Activated T-cell treated with anti-CD3 and anti-CD28 coated beads, Interleukin-2, amount 50 U/mL, for 4 hours (primary cell): ENCODE data around the gene BAG5. TPM values are rescaled to one million over a fixed set of nuclear protein-coding genes. Genes with fewer than 3 reads are reported as not detected.
A peak's percentile ranks its signal among the peaks of the same experiment; 100 is the strongest.

ENCODE experiments used
- ATAC-seq, 2 donors: fragments of 200-7000 bp; cut with Tn5 transposase; one replicate each; pipeline ENCODE4 v1.10.0; 2021
- DNase-seq: peaks from one replicate; pipeline ENCODE4 v3.0.0-alpha.2; 2020
- H3K27me3 Mint-ChIP-seq: one replicate; pipeline ENCODE4 v1.8.0; 2021; ENCODE audit warnings: low read depth, mixed read lengths
- H3K36me3 Mint-ChIP-seq: one replicate; pipeline ENCODE4 v1.8.0; 2022; ENCODE audit warnings: mixed read lengths; ENCODE audit not compliant: insufficient read depth
- H3K4me1 Mint-ChIP-seq: one replicate; pipeline ENCODE4 v1.8.0; 2021; ENCODE audit warnings: low read depth, mixed read lengths
- H3K4me3 Mint-ChIP-seq: one replicate; pipeline ENCODE4 v1.8.0; 2021; ENCODE audit warnings: mild to moderate bottlenecking, moderate library complexity, mixed read lengths
- H3K9me3 Mint-ChIP-seq: one replicate; pipeline ENCODE4 v1.8.0; 2021; ENCODE audit warnings: mixed read lengths
- total RNA-seq, 3 donors: library from RNA; stranded (reverse); gene quantifications; one replicate each; pipeline ENCODE4 v1.2.1, GENCODE V29; 2021

Gene BAG5
- total RNA-seq, 3 donors from 2014 or later, result 31.4 to 35.6 (median 32.2) TPM

GRCh38 chr14:103545915-103546651 lies 16.4 kb downstream of the BAG5 start:
- no peak for DNase-seq
- Mint-ChIP-seq H3K36me3 (no peaks in the 10 kb centered on the region), H3K4me1 (no peaks in the 10 kb centered on the region), H3K27me3 (no peaks in the 10 kb centered on the region), H3K9me3 (no peaks in the 10 kb centered on the region), H3K4me3 (no peak overlapping the region)
- no peak for ATAC-seq

GRCh38 chr14:103545219-103545914 lies 17.1 kb downstream of the BAG5 start:
- Mint-ChIP-seq H3K27me3 (no peaks in the 10 kb centered on the region), H3K4me3 (no peak overlapping the region), H3K36me3 (no peaks in the 10 kb centered on the region), H3K4me1 (no peaks in the 10 kb centered on the region), H3K9me3 (no peaks in the 10 kb centered on the region)
- ATAC-seq (no peak), DNase-seq (no peak)

DNA sequence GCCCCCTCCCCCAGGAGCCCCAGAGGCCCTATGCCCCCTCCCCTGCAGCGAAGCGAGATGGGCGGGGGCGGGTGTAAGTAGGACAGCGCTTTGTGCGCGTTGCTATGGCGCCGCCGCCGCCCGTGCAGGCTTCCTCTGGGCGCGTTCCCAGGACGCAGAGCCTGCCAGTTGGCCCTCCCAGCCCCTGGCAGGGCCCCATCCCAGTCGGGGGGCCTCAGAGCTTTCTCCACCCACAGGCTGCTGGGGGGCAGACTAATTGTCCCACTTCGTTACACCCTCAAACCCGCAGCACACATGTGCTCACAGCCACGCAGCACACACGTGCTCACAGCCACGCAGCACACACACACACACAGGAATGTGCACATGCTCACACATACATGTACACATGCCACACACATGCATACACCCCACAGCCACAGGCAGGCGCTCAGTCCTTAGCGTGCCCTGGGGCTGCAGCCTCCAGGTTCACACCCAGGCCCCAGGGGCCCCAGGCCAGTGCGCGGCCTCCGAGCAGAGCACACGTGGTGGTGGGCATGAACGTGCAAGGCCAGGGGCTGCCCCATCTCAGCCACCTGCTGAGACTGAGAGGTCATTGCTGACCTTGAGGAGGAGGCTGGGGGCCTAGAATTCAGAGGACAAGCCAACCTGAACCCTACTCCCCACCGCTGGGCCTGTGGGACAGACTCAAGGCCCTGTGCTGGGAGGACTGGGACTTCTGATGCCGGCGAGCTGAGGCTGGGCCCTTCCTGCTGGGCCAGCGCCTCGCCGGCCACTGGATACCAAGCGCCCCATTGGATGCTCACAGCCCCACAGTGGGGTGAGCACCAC lies 17.9 kb downstream of the BAG5 start:
- Mint-ChIP-seq H3K4me1 (no peaks in the 10 kb centered on the region), H3K9me3 (no peaks in the 10 kb centered on the region), H3K4me3 (no peak overlapping the region), H3K27me3 (no peaks in the 10 kb centered on the region), H3K36me3 (no peaks in the 10 kb centered on the region)
- DNase-seq (no peak), ATAC-seq (no peak)

DNA sequence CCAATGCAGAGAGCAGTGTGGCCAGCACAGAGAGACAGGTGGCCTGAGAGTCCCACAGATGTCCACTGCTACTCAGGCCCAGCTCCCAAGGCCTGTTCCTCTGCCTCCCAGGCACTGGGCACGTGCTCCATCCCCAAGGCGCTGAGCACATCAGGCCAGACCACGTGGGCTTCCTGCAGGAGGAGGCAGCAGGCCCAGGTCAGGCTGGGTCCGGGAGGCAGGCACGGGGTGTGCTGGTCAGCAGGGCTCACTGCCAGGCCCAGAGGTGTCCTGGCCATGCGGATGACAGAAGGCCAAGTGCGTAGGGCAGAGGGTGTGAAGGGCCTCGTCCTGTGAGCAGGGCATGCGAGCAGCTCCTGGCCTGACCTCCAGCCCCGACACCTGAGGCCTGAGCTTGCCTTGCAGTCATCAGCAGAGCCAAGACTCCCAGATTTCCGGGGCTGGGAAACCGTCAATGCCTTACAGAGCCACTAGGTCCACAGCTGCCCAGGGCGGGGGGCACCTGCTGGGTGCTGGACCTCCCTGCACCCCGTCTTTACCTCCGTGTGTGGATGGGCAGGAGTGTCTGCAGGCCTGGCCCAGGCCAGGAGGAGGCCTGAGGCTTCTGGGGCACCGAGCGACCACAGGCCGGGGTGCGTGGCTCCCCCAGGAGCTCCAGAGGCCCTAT lies 18.6 kb downstream of the BAG5 start:
- H3K36me3 Mint-ChIP-seq, result no peaks in the 10 kb centered on the region
- DNase-seq (no peak), ATAC-seq (no peak)
- H3K27me3 Mint-ChIP-seq, result no peaks in the 10 kb centered on the region
- H3K9me3 Mint-ChIP-seq, result no peaks in the 10 kb centered on the region
- no peak overlapping the region for H3K4me3 Mint-ChIP-seq
- no peaks in the 10 kb centered on the region for H3K4me1 Mint-ChIP-seq

GRCh38 chr14:103543140-103543539 lies 19.3 kb downstream of the BAG5 start:
- no peaks in the 10 kb centered on the region for H3K36me3 Mint-ChIP-seq
- no peaks in the 10 kb centered on the region for H3K27me3 Mint-ChIP-seq
- no peak overlapping the region for H3K4me3 Mint-ChIP-seq
- DNase-seq, result no peak
- no peaks in the 10 kb centered on the region for H3K9me3 Mint-ChIP-seq
- no peak for ATAC-seq
- H3K4me1 Mint-ChIP-seq, result no peaks in the 10 kb centered on the region

- Mint-ChIP-seq H3K4me1 (no peaks in the 10 kb centered on the region), H3K4me3 (no peak overlapping the region), H3K36me3 (no peaks in the 10 kb centered on the region), H3K9me3 (no peaks in the 10 kb centered on the region), H3K27me3 (no peaks in the 10 kb centered on the region)
- ATAC-seq (no peak), DNase-seq (no peak)
Observed at GRCh38 chr14:103542605-103543088, 19.8 kb downstream of the BAG5 start.

- DNase-seq (no peak), ATAC-seq (no peak)
- Mint-ChIP-seq H3K4me3 (no peak overlapping the region), H3K4me1 (no peaks in the 10 kb centered on the region), H3K27me3 (no peaks in the 10 kb centered on the region), H3K36me3 (no peaks in the 10 kb centered on the region), H3K9me3 (no peaks in the 10 kb centered on the region)
Observed at GRCh38 chr14:103541709-103542604, 20.5 kb downstream of the BAG5 start.

GRCh38 chr14:103540821-103541708 lies 21.4 kb downstream of the BAG5 start:
- Mint-ChIP-seq H3K9me3 (no peaks in the 10 kb centered on the region), H3K36me3 (no peaks in the 10 kb centered on the region), H3K4me3 (no peak overlapping the region), H3K27me3 (no peaks in the 10 kb centered on the region), H3K4me1 (no peaks in the 10 kb centered on the region)
- DNase-seq (no peak), ATAC-seq (no peak)

DNA sequence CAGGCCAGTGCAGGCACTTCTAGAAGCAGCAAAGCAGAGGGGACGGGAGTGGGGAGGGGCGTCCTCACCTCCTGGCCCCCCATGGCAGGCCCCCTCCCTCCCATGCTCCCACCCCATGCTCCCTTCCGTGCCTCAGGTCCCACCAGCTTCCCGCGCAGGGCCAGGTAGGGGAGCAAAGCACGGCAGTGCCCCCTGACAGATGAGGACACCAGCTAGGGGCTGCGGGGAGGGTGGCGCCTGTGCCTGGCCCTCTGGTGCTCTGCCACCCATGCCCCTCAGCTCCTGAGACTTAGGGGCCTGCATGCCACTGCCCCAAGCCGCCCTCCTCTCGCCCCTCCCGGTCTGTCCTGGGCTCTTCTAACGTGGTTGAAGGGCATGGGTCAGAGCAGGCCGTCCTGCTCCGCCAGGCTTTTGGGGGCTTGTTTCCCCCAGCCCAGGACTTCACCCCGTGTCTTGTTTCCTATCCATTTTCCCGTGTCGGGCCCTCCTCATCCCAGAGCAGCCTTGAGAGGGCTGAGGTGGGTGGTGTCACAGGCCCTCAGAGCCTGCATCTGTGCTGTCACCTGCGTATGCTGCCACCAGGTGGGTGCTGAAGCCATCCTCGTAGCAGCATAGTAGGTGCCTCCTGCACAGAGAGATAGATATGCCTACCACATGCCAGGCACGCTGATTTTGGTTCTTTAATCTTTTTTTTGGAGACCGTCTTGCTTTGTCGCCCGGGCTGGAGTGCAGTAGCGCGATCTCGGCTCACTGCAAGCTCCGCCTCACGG lies 23.2 kb downstream of the BAG5 start:
- ATAC-seq, result no peak
- no peaks in the 10 kb centered on the region for H3K9me3 Mint-ChIP-seq

GRCh38 chr14:103538291-103539055 lies 24.0 kb downstream of the BAG5 start:
- peak in 1 of 2 donors; percentile 6 for ATAC-seq
- Mint-ChIP-seq H3K27me3 (no peaks in the 10 kb centered on the region), H3K4me1 (no peaks in the 10 kb centered on the region), H3K9me3 (no peaks in the 10 kb centered on the region), H3K4me3 (no peak overlapping the region), H3K36me3 (no peaks in the 10 kb centered on the region)
- no peak for DNase-seq

More for the DNA sequence above, 23.2 kb downstream of the BAG5 start:
- no peak for DNase-seq
- no peaks in the 10 kb centered on the region for H3K36me3 Mint-ChIP-seq
- no peaks in the 10 kb centered on the region for H3K4me1 Mint-ChIP-seq
- no peak overlapping the region for H3K4me3 Mint-ChIP-seq
- no peaks in the 10 kb centered on the region for H3K27me3 Mint-ChIP-seq

DNA sequence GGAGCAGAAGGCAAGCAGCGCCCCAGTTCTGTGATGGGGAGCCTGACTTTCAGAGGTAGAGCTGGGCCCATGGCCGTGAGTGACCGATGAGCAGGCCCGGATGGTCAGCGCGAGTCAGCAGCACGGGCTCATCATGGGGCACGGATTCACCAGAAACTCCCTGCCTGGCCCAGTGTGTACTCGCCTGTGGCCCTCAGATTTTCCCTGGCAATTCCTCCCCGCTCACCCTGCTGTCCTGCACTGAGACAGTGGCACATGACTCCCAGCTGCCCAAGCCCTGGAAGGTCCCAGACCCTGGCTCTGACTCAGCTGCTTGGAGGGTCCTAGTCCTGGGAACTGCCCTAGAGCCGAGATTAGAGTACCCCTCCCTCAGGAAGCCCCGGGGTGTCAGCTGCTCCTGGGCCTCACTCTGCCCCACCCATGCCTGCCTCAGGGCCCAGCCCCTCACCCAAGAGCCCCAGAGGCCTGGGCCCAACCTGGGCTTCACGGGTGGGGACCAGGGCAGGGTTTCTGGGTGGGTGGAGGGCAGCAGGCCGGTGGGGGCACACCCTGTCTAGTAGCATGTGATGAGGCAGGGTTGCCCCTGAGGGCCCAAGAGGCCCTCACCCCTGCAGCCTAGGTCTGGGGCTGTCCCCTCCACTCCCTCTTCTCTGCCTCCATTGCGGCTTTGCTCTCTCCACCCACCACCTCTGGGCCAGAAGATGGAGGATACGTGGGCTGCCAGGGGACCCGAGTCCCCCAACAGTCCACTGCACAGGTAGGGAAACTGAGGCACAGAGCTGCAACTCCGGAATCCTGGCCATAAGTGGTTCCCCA lies 25.1 kb downstream of the BAG5 start:
- no peaks in the 10 kb centered on the region for H3K36me3 Mint-ChIP-seq
- no peaks in the 10 kb centered on the region for H3K4me1 Mint-ChIP-seq
- H3K4me3 Mint-ChIP-seq, result no peak overlapping the region
- no peaks in the 10 kb centered on the region for H3K9me3 Mint-ChIP-seq
- no peak for ATAC-seq
- DNase-seq, result no peak
- H3K27me3 Mint-ChIP-seq, result no peaks in the 10 kb centered on the region
